ENCODE results near the gene QKI.

Gene QKI

DNA sequence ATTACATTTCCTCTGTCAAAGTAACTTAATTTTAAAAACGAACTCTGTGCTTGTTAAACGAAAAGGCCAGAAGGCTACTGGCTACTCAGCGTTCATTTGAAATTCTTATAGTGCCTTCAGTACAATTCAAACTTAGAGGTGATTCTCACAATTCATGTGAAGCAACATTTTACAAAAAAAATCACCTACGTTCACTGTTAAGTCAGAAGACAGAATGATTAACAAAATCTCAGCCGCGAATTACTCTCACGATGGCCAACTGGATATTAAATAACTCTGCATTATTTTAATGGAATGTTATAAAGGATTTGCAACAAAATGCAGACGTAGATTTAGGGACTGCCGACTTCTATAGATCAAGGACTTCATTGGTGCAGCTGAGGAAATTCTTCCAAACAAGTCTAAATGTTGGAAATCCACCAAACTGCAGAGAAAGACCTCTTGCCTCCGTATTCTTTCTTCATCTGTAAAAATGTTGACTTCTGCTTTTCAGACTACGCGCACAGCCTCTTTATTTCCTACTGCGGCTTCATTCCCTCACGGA lies 1.6 kb upstream of the QKI start:
- Histone ChIP-seq H3K36me3 (ENCODE audit: control insufficient read depth in 1 of 2, insufficient read depth in 2 of 2, low read length in 2 of 2) (no peaks in the 10 kb centered on the region), H3K9ac (ENCODE audit: low read depth in 1 of 2, low read length in 2 of 2) (peak overlapping the region; percentile 33 to 50), H3K4me3 (ENCODE audit: low read depth in 1 of 2, low read length in 2 of 2) (peak overlapping the region; percentile 61 to 71), H3K9me3 (ENCODE audit: control insufficient read depth in 1 of 2, low read length in 2 of 2) (no peaks in the 10 kb centered on the region), H3K27ac (ENCODE audit: low read depth, low read length) (peak overlapping the region; percentile 98), H3K27me3 (ENCODE audit: control insufficient read depth in 1 of 2, insufficient read depth in 2 of 2, low read length in 2 of 2) (peaks cover 13 to 24% of the 10 kb centered on the region in 2 donors), H3K4me1 (ENCODE audit: control insufficient read depth in 1 of 2, insufficient read depth in 2 of 2, low read length in 2 of 2) (no peaks in the 10 kb centered on the region)

DNA sequence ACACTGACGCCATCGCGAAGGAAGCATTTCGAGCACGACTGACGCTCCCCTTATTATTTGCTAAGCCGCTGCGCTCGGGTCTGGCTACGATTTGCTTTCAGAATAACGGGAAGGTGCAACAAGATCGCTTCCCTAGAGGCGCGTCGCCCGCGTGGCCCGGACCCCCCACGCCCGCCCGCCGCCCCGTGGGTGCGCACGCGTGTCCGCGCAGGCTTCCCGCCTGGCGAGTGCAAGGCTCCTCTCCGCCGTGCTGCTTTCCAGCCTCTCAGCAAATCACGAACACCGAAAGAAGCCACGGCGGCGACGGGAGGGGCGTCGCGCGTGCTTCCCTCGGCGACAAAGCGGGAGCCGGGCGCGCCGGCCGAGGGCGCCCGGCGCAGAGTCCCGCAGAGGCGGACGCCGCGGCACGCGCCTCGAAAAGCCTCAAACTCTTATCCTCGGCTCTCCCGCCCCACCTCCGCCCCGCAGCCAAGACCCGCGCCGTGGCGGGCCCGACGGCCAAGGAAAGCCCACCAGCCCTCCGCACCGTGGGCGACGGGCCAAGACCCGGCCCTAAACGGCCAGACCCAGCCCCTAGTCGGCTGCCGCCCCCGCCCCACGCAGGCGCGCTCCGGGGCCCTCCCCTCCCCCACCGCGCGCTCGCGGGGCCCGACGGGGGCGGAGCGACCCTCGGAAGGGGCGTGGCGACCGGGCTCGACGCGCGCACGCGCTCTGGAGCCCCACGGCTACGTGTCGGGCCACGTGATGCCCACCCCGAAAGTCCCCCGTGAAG lies 987 bp upstream of the QKI start:
- Histone ChIP-seq H3K4me1 (ENCODE audit: control insufficient read depth in 1 of 2, insufficient read depth in 2 of 2, low read length in 2 of 2) (no peaks in the 10 kb centered on the region), H3K4me3 (ENCODE audit: low read depth in 1 of 2, low read length in 2 of 2) (peak overlapping the region; percentile 61 to 71), H3K9ac (ENCODE audit: low read depth in 1 of 2, low read length in 2 of 2) (peak overlapping the region; percentile 35 to 50), H3K36me3 (ENCODE audit: control insufficient read depth in 1 of 2, insufficient read depth in 2 of 2, low read length in 2 of 2) (no peaks in the 10 kb centered on the region), H3K27ac (ENCODE audit: low read depth, low read length) (peak overlapping the region; percentile 98), H3K27me3 (ENCODE audit: control insufficient read depth in 1 of 2, insufficient read depth in 2 of 2, low read length in 2 of 2) (peaks cover 13 to 22% of the 10 kb centered on the region in 2 donors), H3K9me3 (ENCODE audit: control insufficient read depth in 1 of 2, low read length in 2 of 2) (no peaks in the 10 kb centered on the region)

DNA sequence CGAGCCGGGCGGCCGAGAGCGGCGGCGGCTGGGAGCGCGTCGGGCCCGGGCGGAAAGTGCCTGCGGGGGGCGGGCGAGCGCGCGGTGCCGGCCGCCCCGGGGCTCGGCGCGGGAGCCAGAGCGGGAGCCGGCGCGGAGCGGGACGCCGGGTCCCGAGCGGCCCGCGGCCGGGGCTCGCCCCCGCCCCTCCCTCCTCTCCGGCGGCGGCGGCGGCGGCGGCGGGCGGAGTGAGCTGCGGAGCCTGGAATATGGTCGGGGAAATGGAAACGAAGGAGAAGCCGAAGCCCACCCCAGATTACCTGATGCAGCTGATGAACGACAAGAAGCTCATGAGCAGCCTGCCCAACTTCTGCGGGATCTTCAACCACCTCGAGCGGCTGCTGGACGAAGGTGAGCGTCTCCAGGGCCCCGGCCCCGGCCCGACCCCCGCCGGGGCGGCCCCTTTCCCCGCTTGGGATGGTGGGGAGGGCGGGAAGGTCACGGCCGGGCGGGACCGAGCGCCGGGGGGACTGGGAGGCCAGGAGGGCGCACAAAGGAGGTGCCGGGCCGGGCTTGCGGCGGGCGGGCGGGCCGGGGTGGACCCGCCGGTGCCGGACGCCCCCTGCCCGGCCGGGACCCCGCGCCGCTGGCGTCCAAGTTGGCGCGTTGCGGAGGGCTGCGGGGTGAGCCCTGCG lies 565 bp downstream of the QKI start:
- Histone ChIP-seq H3K9ac (ENCODE audit: low read depth in 1 of 2, low read length in 2 of 2) (peak overlapping the region; percentile 45 to 79), H3K27ac (ENCODE audit: low read depth, low read length) (peak overlapping the region; percentile 91), H3K4me1 (ENCODE audit: control insufficient read depth in 1 of 2, insufficient read depth in 2 of 2, low read length in 2 of 2) (no peaks in the 10 kb centered on the region), H3K27me3 (ENCODE audit: control insufficient read depth in 1 of 2, insufficient read depth in 2 of 2, low read length in 2 of 2) (peaks cover 8 to 27% of the 10 kb centered on the region in 2 donors), H3K9me3 (ENCODE audit: control insufficient read depth in 1 of 2, low read length in 2 of 2) (no peaks in the 10 kb centered on the region), H3K4me3 (ENCODE audit: low read depth in 1 of 2, low read length in 2 of 2) (peak overlapping the region; percentile 70 to 76), H3K36me3 (ENCODE audit: control insufficient read depth in 1 of 2, insufficient read depth in 2 of 2, low read length in 2 of 2) (no peaks in the 10 kb centered on the region)

DNA sequence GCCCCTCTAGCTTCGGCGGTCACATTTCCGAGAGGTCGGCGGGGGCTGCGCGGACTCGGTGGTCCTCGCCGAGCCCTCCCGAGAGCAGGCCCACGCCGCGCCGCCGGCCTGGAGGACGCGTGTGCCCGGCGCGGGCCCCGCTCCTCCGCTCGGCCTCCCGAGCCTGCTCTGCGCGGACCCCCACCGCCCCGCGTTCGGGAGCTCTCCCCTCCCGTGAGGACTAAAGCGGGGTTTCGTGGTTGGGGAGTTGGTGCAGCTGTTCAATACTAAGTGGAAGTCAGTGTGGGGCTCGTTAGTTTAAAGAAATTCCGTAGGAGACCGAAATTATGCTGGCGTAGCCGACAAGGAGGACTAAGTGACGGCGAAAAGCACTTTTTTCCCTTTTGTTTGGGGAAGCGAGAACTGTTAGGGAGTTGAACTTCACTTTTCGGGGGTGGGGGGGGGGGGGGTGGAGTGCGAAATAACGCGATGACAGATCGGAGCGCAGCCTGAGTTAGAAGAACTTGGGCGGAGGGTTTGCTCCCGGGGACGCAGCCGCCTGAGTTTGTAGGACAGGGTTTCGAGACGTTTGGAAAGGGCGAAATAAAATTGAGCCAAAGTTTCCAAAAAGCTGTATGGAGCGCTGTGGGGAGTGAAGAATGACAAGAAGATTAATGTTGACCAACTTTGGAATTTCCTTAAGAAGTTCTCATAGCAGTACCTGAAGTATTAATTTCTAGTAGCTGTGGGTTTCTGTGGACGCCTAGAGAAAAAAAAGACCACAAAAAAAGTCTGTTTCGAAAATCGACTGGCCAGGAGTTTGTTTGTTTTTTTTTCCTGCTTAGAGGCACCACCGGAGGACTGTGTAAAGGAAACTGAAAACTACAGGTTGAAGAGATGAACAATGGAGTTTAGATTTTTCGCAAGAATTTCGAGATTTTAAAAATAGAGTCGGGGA lies 1.4 kb downstream of the QKI start:
- H3K4me1 ChIP-seq (ENCODE audit: control insufficient read depth in 1 of 2, insufficient read depth in 2 of 2, low read length in 2 of 2), result peaks cover 0 to 3% of the 10 kb centered on the region in 2 donors
- H3K36me3 ChIP-seq (ENCODE audit: control insufficient read depth in 1 of 2, insufficient read depth in 2 of 2, low read length in 2 of 2), result no peaks in the 10 kb centered on the region
- peak overlapping the region; percentile 91 for H3K27ac ChIP-seq (ENCODE audit: low read depth, low read length)
- peaks cover 12 to 34% of the 10 kb centered on the region in 2 donors for H3K27me3 ChIP-seq (ENCODE audit: control insufficient read depth in 1 of 2, insufficient read depth in 2 of 2, low read length in 2 of 2)
- peak overlapping the region; percentile 45 to 79 for H3K9ac ChIP-seq (ENCODE audit: low read depth in 1 of 2, low read length in 2 of 2)
- H3K4me3 ChIP-seq (ENCODE audit: low read depth in 1 of 2, low read length in 2 of 2), result peak overlapping the region; percentile 67 to 76
- H3K9me3 ChIP-seq (ENCODE audit: control insufficient read depth in 1 of 2, low read length in 2 of 2), result no peaks in the 10 kb centered on the region

DNA sequence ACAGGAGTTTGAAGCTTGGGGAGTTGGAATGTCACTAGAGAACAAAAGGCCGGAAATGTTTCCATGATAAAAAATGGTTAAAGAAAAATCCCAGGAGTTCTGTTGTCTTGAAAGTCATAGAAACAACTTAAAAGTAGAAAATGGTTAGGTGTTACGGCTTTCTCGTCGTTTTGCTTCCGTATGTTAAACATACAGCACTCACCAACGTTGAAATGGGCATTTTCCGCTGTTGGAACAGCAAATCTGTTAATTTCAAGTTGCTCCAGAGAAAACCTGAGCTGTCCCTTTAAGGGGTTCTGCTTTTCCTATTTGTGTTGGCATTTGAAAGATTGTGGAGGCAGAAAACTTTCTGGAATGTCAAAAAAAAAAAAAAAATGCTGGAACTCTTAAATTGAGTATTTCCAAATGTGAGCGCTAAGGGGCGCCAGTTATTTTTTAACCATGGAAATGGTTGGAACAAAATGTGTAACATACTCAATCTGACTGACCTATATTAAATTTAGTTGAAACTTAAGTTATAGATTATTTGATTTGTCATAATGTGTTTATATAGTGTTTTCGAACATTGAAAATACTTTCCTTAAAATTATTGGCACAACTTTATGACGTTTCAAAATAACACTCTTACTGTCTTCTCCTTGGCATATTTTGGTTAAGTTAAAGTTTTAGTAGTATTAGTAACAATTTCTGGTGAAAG lies 2.2 kb downstream of the QKI start:
- Histone ChIP-seq H3K36me3 (ENCODE audit: control insufficient read depth in 1 of 2, insufficient read depth in 2 of 2, low read length in 2 of 2) (no peaks in the 10 kb centered on the region), H3K4me3 (ENCODE audit: low read depth in 1 of 2, low read length in 2 of 2) (peak overlapping the region; percentile 67 to 76), H3K27ac (ENCODE audit: low read depth, low read length) (peak overlapping the region; percentile 91), H3K9me3 (ENCODE audit: control insufficient read depth in 1 of 2, low read length in 2 of 2) (no peaks in the 10 kb centered on the region), H3K9ac (ENCODE audit: low read depth in 1 of 2, low read length in 2 of 2) (peak overlapping the region; percentile 45 to 79), H3K27me3 (ENCODE audit: control insufficient read depth in 1 of 2, insufficient read depth in 2 of 2, low read length in 2 of 2) (peaks cover 8 to 40% of the 10 kb centered on the region in 2 donors), H3K4me1 (ENCODE audit: control insufficient read depth in 1 of 2, insufficient read depth in 2 of 2, low read length in 2 of 2) (peaks cover 0 to 3% of the 10 kb centered on the region in 2 donors)

DNA sequence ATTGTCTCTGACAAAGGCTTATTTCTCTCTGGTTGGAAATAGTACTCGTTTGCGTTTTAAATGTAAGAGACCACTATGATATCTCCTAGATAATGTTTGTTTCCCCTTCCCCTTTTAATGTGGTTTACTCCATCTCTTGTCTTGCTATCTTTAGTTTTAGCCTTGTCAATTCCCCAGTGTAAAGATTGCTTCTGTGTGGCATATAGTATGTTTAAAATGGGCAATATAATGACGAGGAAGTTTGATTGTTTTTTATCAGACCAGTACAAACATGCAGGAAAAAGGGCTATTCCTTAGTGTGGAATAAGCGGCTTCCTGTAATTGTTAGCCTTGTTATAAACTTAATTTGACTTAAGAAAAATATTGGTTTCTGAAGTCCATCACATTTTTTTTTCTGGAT lies 3.1 kb downstream of the QKI start:
- no peaks in the 10 kb centered on the region for H3K36me3 ChIP-seq (ENCODE audit: control insufficient read depth in 1 of 2, insufficient read depth in 2 of 2, low read length in 2 of 2)
- peak overlapping the region in 1 of 2 donors; percentile 47 for H3K4me3 ChIP-seq (ENCODE audit: low read depth in 1 of 2, low read length in 2 of 2)
- peak overlapping the region in 1 of 2 donors; percentile 39 for H3K9ac ChIP-seq (ENCODE audit: low read depth in 1 of 2, low read length in 2 of 2)
- peaks cover 0 to 3% of the 10 kb centered on the region in 2 donors for H3K4me1 ChIP-seq (ENCODE audit: control insufficient read depth in 1 of 2, insufficient read depth in 2 of 2, low read length in 2 of 2)
- H3K9me3 ChIP-seq (ENCODE audit: control insufficient read depth in 1 of 2, low read length in 2 of 2), result no peaks in the 10 kb centered on the region
- peaks cover 8 to 40% of the 10 kb centered on the region in 2 donors for H3K27me3 ChIP-seq (ENCODE audit: control insufficient read depth in 1 of 2, insufficient read depth in 2 of 2, low read length in 2 of 2)
- no peak overlapping the region for H3K27ac ChIP-seq (ENCODE audit: low read depth, low read length)

DNA sequence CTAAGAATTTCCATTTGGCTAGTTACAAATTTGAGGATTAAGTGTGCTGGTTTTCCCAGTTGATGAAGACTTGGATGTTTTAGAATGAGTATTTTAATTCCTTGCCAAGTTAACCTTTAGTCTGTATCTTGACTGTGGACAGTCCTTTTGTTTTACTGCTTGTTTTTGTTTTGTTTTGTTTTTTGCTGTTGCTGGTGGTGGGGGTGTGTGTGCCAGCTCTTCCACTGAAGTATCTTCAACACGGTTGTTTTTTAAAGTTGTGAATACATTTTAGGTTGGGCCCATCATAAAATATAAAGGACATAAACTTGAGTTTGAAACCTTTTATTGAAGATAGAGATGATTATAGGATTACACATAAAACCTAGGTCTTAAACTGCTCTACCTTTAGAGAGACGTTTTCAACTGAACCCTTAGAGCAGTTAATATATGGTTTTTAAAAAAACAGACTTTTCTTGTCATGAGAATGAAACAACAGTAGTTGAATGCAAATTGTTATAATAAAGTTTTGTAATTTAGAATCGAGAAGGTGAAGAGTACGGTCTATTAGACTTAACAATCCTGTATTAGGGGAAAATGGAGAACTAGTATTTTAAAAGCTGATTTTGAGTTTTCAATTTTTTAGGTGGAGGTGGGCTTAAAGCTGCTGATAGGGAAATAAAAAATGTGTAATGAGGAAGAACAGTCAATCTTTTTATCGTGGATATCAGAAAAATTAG lies 4.0 kb downstream of the QKI start:
- H3K9me3 ChIP-seq (ENCODE audit: control insufficient read depth in 1 of 2, low read length in 2 of 2), result no peaks in the 10 kb centered on the region
- H3K27me3 ChIP-seq (ENCODE audit: control insufficient read depth in 1 of 2, insufficient read depth in 2 of 2, low read length in 2 of 2), result peaks cover 4 to 40% of the 10 kb centered on the region in 2 donors
- H3K4me1 ChIP-seq (ENCODE audit: control insufficient read depth in 1 of 2, insufficient read depth in 2 of 2, low read length in 2 of 2), result peaks cover 0 to 3% of the 10 kb centered on the region in 2 donors
- no peak overlapping the region for H3K4me3 ChIP-seq (ENCODE audit: low read depth in 1 of 2, low read length in 2 of 2)
- H3K36me3 ChIP-seq (ENCODE audit: control insufficient read depth in 1 of 2, insufficient read depth in 2 of 2, low read length in 2 of 2), result no peaks in the 10 kb centered on the region
- no peak overlapping the region for H3K27ac ChIP-seq (ENCODE audit: low read depth, low read length)
- H3K9ac ChIP-seq (ENCODE audit: low read depth in 1 of 2, low read length in 2 of 2), result no peak overlapping the region

DNA sequence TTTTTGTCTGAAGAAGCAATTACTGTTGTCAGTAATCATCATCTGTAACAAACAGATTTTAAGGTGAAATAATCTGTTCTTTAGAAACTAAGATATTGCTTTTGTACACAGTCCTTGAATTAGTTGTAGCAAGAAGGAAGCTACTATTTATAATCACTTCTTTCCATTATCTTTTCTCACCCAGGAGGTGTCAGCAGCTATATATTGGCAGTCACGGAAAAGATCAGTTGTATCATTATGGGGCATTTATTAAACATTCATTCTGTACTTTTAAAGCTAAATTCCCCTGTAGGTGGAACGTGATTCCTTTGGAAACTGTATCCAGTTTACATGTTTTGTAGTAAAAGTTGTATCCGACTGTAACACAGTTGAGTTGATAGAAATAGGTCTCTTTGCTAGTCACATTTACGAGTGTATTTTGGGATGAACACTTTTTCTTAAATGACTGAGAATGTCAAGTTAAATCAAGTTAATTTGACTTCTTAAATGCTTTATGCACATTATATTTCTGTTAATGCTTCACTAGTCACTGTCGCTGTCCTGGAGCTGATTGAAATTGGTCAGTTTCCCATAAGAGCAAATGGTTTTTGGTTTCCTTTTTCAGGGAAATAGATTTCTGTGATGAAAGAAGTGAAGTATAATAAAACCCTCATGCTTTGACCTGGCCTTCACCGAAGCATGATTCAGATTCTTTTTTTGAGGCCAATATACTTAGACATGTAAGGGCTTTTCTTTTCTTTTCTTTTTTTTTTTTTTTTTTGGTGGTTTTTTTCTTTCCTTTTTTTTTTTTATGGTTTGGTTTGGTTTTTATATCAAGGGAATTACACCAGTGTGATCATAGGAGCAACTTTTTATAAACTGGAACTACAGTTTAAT lies 5.1 kb downstream of the QKI start:
- H3K4me1 ChIP-seq (ENCODE audit: control insufficient read depth in 1 of 2, insufficient read depth in 2 of 2, low read length in 2 of 2), result peaks cover 0 to 3% of the 10 kb centered on the region in 2 donors
- H3K27ac ChIP-seq (ENCODE audit: low read depth, low read length), result no peak overlapping the region
- H3K9me3 ChIP-seq (ENCODE audit: control insufficient read depth in 1 of 2, low read length in 2 of 2), result no peaks in the 10 kb centered on the region
- no peaks in the 10 kb centered on the region for H3K36me3 ChIP-seq (ENCODE audit: control insufficient read depth in 1 of 2, insufficient read depth in 2 of 2, low read length in 2 of 2)
- no peak overlapping the region for H3K4me3 ChIP-seq (ENCODE audit: low read depth in 1 of 2, low read length in 2 of 2)
- peaks cover 4 to 48% of the 10 kb centered on the region in 2 donors for H3K27me3 ChIP-seq (ENCODE audit: control insufficient read depth in 1 of 2, insufficient read depth in 2 of 2, low read length in 2 of 2)
- no peak overlapping the region for H3K9ac ChIP-seq (ENCODE audit: low read depth in 1 of 2, low read length in 2 of 2)
